Measurements from ENCODE around the gene ALDH1A2. TPM values are rescaled to one million over a fixed set of nuclear protein-coding genes. Genes with fewer than 3 reads are reported as not detected.

ALDH1A2 gene
- total RNA-seq, 1 experiment from 2014 or later = 0.22 TPM

DNA sequence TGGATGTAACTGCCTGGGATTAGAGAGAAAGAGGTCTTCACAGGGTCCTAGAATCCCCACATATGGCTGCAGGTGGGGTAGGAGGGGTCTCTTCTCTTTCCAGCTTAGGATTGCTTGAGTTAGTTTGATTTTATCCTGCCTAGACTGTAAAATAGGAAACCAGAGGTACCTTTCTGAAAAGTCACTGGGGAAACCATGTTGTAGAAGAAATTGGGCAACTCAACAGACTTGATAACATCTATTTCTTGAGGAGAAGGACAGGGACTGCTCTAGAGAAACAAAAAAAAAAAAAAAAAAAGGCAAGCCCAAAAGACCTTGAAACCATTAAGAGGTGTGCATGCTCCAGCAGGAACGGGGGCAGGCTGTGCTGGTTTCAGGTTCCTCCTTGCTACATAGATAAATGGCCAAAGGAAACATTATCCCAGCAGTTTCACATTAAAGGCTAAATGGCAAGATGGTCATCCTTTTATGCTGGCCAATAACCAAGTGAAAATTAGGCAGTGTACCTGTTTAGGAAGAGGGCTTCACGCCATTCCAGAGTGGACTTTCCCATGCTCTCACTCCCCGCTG is 116.1 kb downstream of the ALDH1A2 start:
- BruUV-seq (replicated peaks) = no TSS peak
- ChIA-PET POLR2A (ENCODE audit: unreplicated experiment) (no interaction called here), CTCF (no interaction called here)
- intact Hi-C loops (cut with micrococcal nuclease) = no loop called here
- Histone ChIP-seq H4K20me1 (ENCODE audit: low read length) (no peaks in the 10 kb centered on the region), H3F3A (ENCODE audit: low read length, unreplicated experiment) (no peaks in the 10 kb centered on the region), H3K4me2 (ENCODE audit: low read length) (no peak overlapping the region), H3K9me2 (replicated peaks; ENCODE audit: low read length) (no peaks in the 10 kb centered on the region), H3K4me3 (ENCODE audit: low read length) (no peak overlapping the region), H3K36me3 (ENCODE audit: low read depth, low read length) (no peaks in the 10 kb centered on the region), H2AFZ (ENCODE audit: low read length) (no peak overlapping the region), H3K9me3 (ENCODE audit: low read length) (no peaks in the 10 kb centered on the region), H3K79me2 (ENCODE audit: low read length) (no peaks in the 10 kb centered on the region), H3K27me3 (ENCODE audit: low read length) (no peaks in the 10 kb centered on the region), H3K9ac (ENCODE audit: low read length) (no peak overlapping the region), H3K27ac (ENCODE audit: low read length) (no peak overlapping the region), H3K4me1 (ENCODE audit: insufficient read depth, low read length) (no peaks in the 10 kb centered on the region)
- DNase-seq (no peak), ATAC-seq (no peak)
- TF ChIP-seq EZH2 (IDR thresholded peaks at IDR 0.05; ENCODE audit: low read length, unreplicated experiment) (no peak), EZH2phosphoT487 (IDR thresholded peaks at IDR 0.05; ENCODE audit: borderline replicate concordance, low read length) (no peak)
- TF ChIP-seq, protein P1, sequence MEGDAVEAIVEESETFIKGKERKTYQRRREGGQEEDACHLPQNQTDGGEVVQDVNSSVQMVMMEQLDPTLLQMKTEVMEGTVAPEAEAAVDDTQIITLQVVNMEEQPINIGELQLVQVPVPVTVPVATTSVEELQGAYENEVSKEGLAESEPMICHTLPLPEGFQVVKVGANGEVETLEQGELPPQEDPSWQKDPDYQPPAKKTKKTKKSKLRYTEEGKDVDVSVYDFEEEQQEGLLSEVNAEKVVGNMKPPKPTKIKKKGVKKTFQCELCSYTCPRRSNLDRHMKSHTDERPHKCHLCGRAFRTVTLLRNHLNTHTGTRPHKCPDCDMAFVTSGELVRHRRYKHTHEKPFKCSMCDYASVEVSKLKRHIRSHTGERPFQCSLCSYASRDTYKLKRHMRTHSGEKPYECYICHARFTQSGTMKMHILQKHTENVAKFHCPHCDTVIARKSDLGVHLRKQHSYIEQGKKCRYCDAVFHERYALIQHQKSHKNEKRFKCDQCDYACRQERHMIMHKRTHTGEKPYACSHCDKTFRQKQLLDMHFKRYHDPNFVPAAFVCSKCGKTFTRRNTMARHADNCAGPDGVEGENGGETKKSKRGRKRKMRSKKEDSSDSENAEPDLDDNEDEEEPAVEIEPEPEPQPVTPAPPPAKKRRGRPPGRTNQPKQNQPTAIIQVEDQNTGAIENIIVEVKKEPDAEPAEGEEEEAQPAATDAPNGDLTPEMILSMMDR (conservative IDR thresholded peaks at IDR 0.05; ENCODE audit: low read depth, low read length) = no peak

DNA sequence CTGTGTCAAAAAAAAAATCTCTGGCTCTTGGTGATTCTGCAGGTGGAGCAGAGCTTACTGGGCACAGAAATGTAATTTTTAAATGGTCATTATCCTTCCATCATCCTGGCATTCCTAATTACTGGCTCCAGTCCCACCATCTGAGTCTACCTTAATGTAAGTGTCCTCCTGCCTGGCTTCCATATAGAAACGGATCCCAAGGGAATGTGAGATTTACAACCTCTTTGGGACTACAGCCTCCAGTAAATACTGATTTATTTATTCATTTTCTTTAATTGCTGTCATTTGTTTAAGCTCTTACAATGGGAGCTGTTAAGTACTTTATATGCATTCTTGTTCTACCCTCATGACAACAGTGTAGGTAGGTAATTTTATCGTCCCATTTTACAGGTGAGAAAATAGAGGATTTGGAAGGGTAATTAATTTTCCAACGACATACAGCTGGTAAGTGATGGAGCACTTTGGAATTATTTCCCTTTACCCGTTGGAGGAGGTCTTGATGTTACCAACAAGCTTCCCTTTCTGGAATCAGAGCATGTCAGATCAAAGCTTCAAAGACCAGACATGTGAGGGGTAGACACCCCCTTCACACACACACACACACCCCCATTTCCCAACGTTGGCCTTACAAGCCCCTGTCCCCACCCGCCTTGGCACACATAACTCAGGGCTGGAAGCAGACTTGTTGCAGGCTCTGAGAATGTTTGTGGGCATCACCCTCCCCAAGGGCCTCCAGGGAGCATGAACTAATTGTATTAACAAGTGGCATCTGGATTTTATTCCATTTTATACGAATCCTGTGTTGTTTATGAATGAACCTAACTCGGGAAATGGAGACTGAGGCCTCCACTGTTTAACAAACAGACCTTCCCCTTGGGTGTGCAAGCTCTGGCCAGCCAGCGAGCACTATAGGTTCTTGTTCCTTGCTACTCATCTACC is 116.9 kb downstream of the ALDH1A2 start:
- BruUV-seq (replicated peaks) = no TSS peak
- H3F3A ChIP-seq (ENCODE audit: low read length, unreplicated experiment) = no peaks in the 10 kb centered on the region
- TF ChIP-seq, protein P1 (conservative IDR thresholded peaks at IDR 0.05; ENCODE audit: low read depth, low read length) = no peak
- TF ChIP-seq EZH2 (IDR thresholded peaks at IDR 0.05; ENCODE audit: low read length, unreplicated experiment) (no peak), EZH2phosphoT487 (IDR thresholded peaks at IDR 0.05; ENCODE audit: borderline replicate concordance, low read length) (no peak)
- H3K27ac ChIP-seq (ENCODE audit: low read length) = no peak overlapping the region
- DNase-seq (no peak), ATAC-seq (no peak)
- no peak overlapping the region for H2AFZ ChIP-seq (ENCODE audit: low read length)
- H3K4me2 ChIP-seq (ENCODE audit: low read length) = no peak overlapping the region
- no peaks in the 10 kb centered on the region for H3K9me3 ChIP-seq (ENCODE audit: low read length)
- no peak overlapping the region for H3K4me3 ChIP-seq (ENCODE audit: low read length)
- H4K20me1 ChIP-seq (ENCODE audit: low read length) = no peaks in the 10 kb centered on the region
- ChIA-PET POLR2A (ENCODE audit: unreplicated experiment) (no interaction called here), CTCF (no interaction called here)
- H3K27me3 ChIP-seq (ENCODE audit: low read length) = no peaks in the 10 kb centered on the region
- intact Hi-C loops (cut with micrococcal nuclease) = no loop called here
- no peaks in the 10 kb centered on the region for H3K9me2 ChIP-seq (replicated peaks; ENCODE audit: low read length)
- no peaks in the 10 kb centered on the region for H3K4me1 ChIP-seq (ENCODE audit: insufficient read depth, low read length)
- H3K9ac ChIP-seq (ENCODE audit: low read length) = no peak overlapping the region
- no peaks in the 10 kb centered on the region for H3K79me2 ChIP-seq (ENCODE audit: low read length)
- no peaks in the 10 kb centered on the region for H3K36me3 ChIP-seq (ENCODE audit: low read depth, low read length)

DNA sequence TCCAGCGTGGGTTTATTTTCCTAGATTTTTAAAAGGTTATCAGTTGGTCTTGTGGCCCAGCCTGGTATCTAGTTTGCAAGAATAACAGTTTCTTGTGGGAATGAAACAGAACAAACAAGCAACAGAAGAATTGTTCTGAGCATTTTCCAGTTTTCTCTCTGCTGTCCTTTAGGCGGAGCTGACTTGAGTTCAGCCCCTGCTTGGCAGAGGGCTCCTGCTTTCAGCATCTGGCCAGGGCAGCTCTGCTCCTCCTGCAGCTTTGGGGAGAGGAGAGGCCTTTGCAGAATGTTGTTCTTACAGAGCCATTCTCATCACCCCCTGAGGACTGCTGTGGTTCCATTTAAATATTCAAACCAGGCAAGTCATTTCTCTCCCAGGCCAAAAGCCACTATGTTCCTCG is 117.7 kb downstream of the ALDH1A2 start:
- no peaks in the 10 kb centered on the region for H3K9me3 ChIP-seq (ENCODE audit: low read length)
- no peaks in the 10 kb centered on the region for H3K4me1 ChIP-seq (ENCODE audit: insufficient read depth, low read length)
- POLR2A ChIA-PET (ENCODE audit: unreplicated experiment) = no interaction called here
- no TSS peak for BruUV-seq (replicated peaks)
- no peak for DNase-seq
- TF ChIP-seq EZH2phosphoT487 (IDR thresholded peaks at IDR 0.05; ENCODE audit: borderline replicate concordance, low read length) = no peak
- TF ChIP-seq, protein P1 (conservative IDR thresholded peaks at IDR 0.05; ENCODE audit: low read depth, low read length) = no peak
- no peak for TF ChIP-seq EZH2 (IDR thresholded peaks at IDR 0.05; ENCODE audit: low read length, unreplicated experiment)
- intact Hi-C loops (cut with micrococcal nuclease) = no loop called here
- H3K36me3 ChIP-seq (ENCODE audit: low read depth, low read length) = no peaks in the 10 kb centered on the region
- no peak for ATAC-seq
- no peak overlapping the region for H2AFZ ChIP-seq (ENCODE audit: low read length)
- H3K9me2 ChIP-seq (replicated peaks; ENCODE audit: low read length) = no peaks in the 10 kb centered on the region
- H3K79me2 ChIP-seq (ENCODE audit: low read length) = no peaks in the 10 kb centered on the region
- H3K9ac ChIP-seq (ENCODE audit: low read length) = no peak overlapping the region
- H3K4me2 ChIP-seq (ENCODE audit: low read length) = no peak overlapping the region
- CTCF ChIA-PET = no interaction called here
- H3K4me3 ChIP-seq (ENCODE audit: low read length) = no peak overlapping the region
- H4K20me1 ChIP-seq (ENCODE audit: low read length) = no peaks in the 10 kb centered on the region
- no peak overlapping the region for H3K27ac ChIP-seq (ENCODE audit: low read length)
- H3F3A ChIP-seq (ENCODE audit: low read length, unreplicated experiment) = no peaks in the 10 kb centered on the region
- no peaks in the 10 kb centered on the region for H3K27me3 ChIP-seq (ENCODE audit: low read length)

All from PC-3 (cell line).